Osteoblast (primary cell): ENCODE results near the gene LHX4. TPM values are rescaled to one million over a fixed set of nuclear protein-coding genes. Genes with fewer than 3 reads are reported as not detected.

Experiments used
- DNase-seq: peaks from one replicate; pipeline ENCODE4 v3.0.0; 2011; ENCODE audit warnings: low spot score, mixed read lengths; ENCODE audit not compliant: insufficient read length; ENCODE audit errors: missing footprints
- H2AFZ ChIP-seq: 2 replicates; pipeline ENCODE4 v1.6.0; 2011; ENCODE audit warnings: mild to moderate bottlenecking, low read length
- H3K27ac ChIP-seq: 2 replicates; pipeline ENCODE4 v1.5.1; 2011; ENCODE audit warnings: mild to moderate bottlenecking, low read depth, low read length, moderate library complexity
- H3K27me3 ChIP-seq: 2 replicates; pipeline ENCODE4 v1.6.0; 2012; ENCODE audit warnings: mild to moderate bottlenecking, control low read depth, inconsistent platforms, low read length, moderate library complexity; ENCODE audit not compliant: insufficient read depth
- H3K36me3 ChIP-seq: 2 replicates; pipeline ENCODE4 v1.5.1; 2011; ENCODE audit warnings: mild to moderate bottlenecking, low read length, control low read depth, moderate library complexity; ENCODE audit not compliant: insufficient read depth
- H3K4me1 ChIP-seq: 2 replicates; pipeline ENCODE4 v1.5.1; 2011; ENCODE audit warnings: mild to moderate bottlenecking, low read length, control low read depth, moderate library complexity; ENCODE audit not compliant: insufficient read depth
- H3K4me2 ChIP-seq: 2 replicates; pipeline ENCODE4 v1.6.0; 2011; ENCODE audit warnings: mild to moderate bottlenecking, low read length; ENCODE audit not compliant: insufficient read depth
- H3K4me3 ChIP-seq: fragments of 200-600 bp; sonication (generic); 3 replicates; pipeline ENCODE4 v1.5.1; 2012; ENCODE audit warnings: mild to moderate bottlenecking, low read length, inconsistent platforms; ENCODE audit not compliant: insufficient read depth
- H3K79me2 ChIP-seq: 2 replicates; pipeline ENCODE4 v1.6.0; 2012; ENCODE audit warnings: mild to moderate bottlenecking, low read length, control low read depth, inconsistent platforms; ENCODE audit not compliant: insufficient read depth
- H3K9me3 ChIP-seq: 2 replicates; pipeline ENCODE4 v1.5.1; 2011; ENCODE audit warnings: low read depth, low read length, control low read depth
- H4K20me1 ChIP-seq: 2 replicates; pipeline ENCODE4 v1.6.0; 2012; ENCODE audit warnings: mild to moderate bottlenecking, low read length, control low read depth; ENCODE audit not compliant: insufficient read depth
- CTCF ChIP-seq: IDR thresholded peaks from 2 replicates; pipeline ENCODE4 v1.5.1; 2011; ENCODE audit warnings: mild to moderate bottlenecking, low read depth, low read length, moderate library complexity; ENCODE audit errors: extremely low read depth
- total RNA-seq: library from RNA; depleted of rRNA; stranded (reverse); fragments of >200 nt; gene quantifications from 2 replicates; pipeline ENCODE4 v1.2.3, GENCODE V29; 2012

Gene LHX4
- total RNA-seq, 1 donor = not detected

- no peak for TF ChIP-seq CTCF
- H4K20me1 ChIP-seq = peaks cover 2% of the 10 kb centered on the region
- H3K9me3 ChIP-seq = no peaks in the 10 kb centered on the region
- H3K4me3 ChIP-seq = peak overlapping the region; percentile 70
- peak overlapping the region; percentile 89 for H2AFZ ChIP-seq
- no peaks in the 10 kb centered on the region for H3K36me3 ChIP-seq
- peak; percentile 96 for DNase-seq
- H3K4me1 ChIP-seq = peaks cover 12% of the 10 kb centered on the region
- H3K79me2 ChIP-seq = no peaks in the 10 kb centered on the region
- H3K4me2 ChIP-seq = peak overlapping the region; percentile 94
- H3K27ac ChIP-seq = no peak overlapping the region
- H3K27me3 ChIP-seq = peaks cover 91% of the 10 kb centered on the region
These were observed 339 bp downstream of the LHX4 start for GRCh38 chr1:180230416-180230790.

DNA sequence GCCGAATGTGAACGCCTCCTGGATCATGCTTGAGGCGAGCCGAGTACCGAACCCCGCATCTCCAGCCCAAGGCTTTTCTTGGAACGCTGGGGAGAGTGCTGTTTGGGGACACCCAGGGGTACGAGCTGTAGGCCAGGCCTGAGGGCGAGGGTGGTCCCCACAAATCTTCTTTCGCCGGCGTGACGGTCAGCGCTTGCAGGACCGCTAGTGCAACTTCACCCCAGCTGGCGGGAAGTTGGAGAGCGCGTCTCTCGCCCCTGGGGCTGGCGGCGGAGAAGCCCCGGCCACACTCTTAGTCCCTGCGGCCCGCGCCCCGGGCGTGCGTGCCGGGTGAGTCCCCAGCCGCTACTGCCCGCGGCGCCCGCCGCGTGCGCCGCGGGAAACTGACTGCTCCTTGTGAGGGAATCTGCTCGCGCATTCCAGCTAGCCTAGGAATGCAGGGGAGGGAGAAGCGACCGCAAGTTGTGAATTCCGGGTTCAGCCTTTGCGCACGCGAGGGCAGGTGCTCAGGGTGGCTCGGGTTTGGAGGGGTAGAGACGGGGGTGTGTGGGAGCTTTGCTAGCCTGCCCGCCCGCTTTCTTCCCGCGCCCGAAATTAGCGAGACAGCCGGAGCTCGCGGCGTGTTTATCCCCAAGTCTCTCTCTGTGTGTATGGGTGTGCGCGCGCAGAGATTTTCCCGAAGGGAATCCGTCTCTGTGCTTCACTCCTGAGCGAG lies 884 bp downstream of the LHX4 start:
- no peaks in the 10 kb centered on the region for H3K9me3 ChIP-seq
- H3K27me3 ChIP-seq = peaks cover 91% of the 10 kb centered on the region
- no peaks in the 10 kb centered on the region for H3K79me2 ChIP-seq
- H3K27ac ChIP-seq = no peak overlapping the region
- H2AFZ ChIP-seq = peak overlapping the region; percentile 22
- peaks cover 12% of the 10 kb centered on the region for H3K4me1 ChIP-seq
- peak; percentile 95 for DNase-seq
- peak overlapping the region; percentile 94 for H3K4me2 ChIP-seq
- H4K20me1 ChIP-seq = peaks cover 2% of the 10 kb centered on the region
- TF ChIP-seq CTCF = no peak
- peak overlapping the region; percentile 70 for H3K4me3 ChIP-seq
- H3K36me3 ChIP-seq = no peaks in the 10 kb centered on the region

DNA sequence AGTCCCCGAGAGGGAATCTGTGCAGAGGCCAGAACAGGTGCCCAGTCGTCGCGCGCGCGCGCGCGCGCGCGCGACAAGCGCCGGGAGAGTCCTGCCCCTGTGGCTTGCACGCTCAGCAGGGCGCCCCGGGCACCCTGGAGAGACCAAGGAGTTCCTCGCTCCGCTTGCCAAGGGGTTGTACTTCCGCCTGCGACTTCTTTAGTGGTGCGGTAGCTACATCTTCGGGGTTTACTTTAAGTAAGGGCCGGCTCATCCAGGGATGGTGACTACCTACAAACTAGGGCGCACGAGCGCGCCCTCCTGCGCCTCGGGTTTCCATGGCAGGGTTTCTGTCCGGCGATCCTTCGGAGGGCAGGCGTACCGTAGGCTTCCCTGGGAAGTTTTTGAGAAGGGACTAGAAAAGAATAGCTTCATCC lies 1.4 kb downstream of the LHX4 start:
- H3K36me3 ChIP-seq = no peaks in the 10 kb centered on the region
- peaks cover 2% of the 10 kb centered on the region for H4K20me1 ChIP-seq
- TF ChIP-seq CTCF = no peak
- H3K9me3 ChIP-seq = no peaks in the 10 kb centered on the region
- peak overlapping the region; percentile 94 for H3K4me2 ChIP-seq
- peaks cover 12% of the 10 kb centered on the region for H3K4me1 ChIP-seq
- no peaks in the 10 kb centered on the region for H3K79me2 ChIP-seq
- peak overlapping the region; percentile 70 for H3K4me3 ChIP-seq
- peaks cover 91% of the 10 kb centered on the region for H3K27me3 ChIP-seq
- DNase-seq = peak; percentile 89
- no peak overlapping the region for H2AFZ ChIP-seq
- no peak overlapping the region for H3K27ac ChIP-seq

DNA sequence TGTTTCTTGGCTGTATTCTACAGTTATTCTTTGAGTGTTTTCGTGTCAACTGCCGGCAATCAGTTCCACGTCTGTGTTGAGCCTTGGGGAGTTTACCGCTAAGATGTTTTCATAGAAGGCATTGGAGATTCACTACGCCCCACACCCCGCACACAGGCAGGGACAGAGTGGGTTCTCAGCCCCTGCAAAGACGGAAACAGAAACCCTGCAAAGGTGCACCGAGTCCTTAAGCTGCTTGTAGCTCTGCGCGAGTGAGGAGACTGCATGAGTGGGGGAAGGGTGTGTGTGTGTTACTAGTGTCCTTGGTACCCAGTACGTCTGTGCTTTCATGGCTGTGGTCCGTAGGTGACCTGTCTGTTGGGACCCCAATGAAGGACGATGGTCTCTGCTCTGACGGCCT lies 1.9 kb downstream of the LHX4 start:
- Histone ChIP-seq H3K36me3 (no peaks in the 10 kb centered on the region), H3K27me3 (peaks cover 91% of the 10 kb centered on the region), H4K20me1 (peaks cover 2% of the 10 kb centered on the region), H2AFZ (no peak overlapping the region), H3K9me3 (no peaks in the 10 kb centered on the region), H3K4me1 (peaks cover 12% of the 10 kb centered on the region), H3K27ac (no peak overlapping the region), H3K4me3 (no peak overlapping the region), H3K4me2 (peak overlapping the region; percentile 94), H3K79me2 (no peaks in the 10 kb centered on the region)
- DNase-seq = peak; percentile 80
- no peak for TF ChIP-seq CTCF
